HG02981 (cell line): ENCODE measurements around the gene PPDPF.
"Not testable (repeated sequence)": the region's sequence is repeated elsewhere in the genome, so short reads cannot be mapped to it uniquely, and the experiment has no call there.

ENCODE experiments used
- ATAC-seq: cut with Tn5 transposase; IDR thresholded peaks from one replicate; pipeline ENCODE4 v1.9.1; 2021; ENCODE audit warnings: mild to moderate bottlenecking, moderate library complexity; ENCODE audit not compliant: unreplicated experiment

PPDPF gene

DNA sequence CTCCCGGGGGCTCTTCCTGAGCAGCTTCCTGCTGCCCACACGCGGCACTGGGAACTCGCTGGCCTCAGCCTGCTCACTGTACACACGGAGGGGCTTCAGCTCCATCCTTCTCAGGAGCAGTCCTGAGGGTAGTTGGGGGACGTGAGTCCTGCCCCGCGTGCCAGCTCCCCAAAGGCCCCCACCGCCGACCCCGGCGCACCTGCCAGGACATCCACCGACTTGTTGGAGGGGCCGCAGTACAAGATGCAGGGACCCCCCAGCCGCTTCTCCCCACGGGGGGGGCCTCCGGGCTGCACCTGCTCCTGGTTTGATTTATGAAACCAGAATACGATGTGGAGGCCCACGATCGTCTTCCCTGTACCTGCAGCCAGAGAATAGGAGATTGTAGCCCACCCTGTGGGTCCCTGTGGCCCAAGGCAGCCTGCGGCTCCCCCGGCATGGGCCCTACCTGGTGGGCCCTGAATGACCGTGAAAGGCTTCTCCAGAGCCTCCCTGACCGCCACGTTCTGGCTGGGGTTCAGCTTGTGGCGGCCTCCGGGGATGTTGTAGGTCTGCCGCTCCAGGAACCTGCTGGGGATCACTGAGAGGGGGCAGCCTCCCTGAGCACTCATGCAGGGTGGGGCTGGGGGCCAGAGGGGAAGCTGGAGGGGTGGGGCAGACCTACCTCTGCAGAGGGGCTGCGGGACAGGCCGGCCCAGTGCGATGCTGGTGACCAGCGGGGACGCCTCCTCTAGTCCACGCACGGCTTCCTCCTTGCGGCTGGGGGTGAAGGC, 41.2 kb downstream of the PPDPF start:
- no peak for ATAC-seq

DNA sequence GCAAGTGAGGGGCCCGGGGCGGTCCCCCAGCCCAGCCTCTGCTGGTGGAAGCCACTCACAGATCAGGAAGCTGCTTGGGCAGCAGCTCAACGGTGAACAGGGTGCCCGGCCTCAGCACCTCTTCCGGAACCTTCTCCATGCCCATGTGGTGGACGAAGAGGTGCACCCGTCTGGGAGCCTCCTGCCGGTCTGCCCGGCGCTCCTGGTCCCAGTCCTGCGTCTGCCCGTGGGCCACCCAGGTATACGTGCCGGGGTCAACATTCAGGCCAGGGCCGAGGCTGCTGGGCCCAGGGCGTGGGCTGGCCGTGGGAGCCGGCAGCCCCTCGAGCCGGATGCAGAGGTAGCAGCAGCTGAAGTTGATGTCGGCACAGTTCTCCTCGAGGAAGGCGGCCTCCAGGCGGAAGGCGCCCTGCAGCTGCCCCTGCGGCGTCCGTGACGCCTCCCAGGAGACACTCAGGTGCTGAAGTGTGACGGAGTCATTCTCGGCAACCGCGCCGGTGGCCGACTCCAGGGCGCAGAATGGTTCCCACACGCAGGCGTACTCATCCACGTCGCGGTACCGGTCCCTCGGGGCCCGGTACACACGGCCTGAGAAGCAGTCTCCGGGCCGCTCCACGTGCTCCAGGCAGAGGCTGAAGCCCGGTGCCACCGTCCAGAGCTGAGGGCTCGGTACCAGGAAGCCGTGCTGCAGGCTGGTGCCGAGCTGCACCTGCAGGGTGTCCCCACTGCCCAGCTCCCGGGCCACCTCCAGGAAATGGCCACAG, 42.1 kb downstream of the PPDPF start:
- ATAC-seq = no peak

DNA sequence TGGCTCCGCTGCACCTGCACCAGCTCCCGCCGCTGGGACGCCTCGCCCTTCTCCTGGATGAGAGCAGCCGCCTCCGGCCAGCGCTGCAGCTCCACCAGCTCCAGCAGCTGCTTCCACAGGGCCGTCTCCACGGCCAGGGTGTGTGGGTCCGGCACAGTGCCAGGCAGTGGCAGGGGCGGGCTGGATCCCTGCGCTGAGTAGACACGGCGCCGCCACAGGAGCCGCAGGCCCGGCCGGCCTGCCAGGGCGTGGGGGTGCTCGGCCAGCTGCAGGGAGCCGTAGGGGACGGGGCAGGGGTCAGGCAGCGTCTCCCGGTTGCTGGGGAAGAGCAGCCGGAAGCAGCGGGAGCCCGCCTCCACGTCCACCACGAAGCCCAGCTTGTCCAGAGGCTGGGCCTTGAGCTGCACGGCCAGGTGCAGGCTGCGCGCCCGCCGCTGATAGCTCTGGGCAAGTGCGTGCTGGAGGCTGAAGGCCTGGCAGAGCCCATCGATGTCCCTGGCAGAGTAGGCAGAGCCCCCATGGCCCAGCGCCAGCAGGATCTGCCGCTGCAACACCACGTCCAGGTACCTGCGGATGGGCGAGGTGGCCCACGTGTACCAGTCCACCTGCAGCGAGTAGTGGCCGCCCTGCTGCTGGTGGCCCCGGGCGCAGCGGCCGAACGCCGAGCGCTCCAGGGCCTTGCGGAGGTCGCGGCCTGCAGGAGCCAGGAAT, 42.8 kb downstream of the PPDPF start:
- no peak for ATAC-seq

DNA sequence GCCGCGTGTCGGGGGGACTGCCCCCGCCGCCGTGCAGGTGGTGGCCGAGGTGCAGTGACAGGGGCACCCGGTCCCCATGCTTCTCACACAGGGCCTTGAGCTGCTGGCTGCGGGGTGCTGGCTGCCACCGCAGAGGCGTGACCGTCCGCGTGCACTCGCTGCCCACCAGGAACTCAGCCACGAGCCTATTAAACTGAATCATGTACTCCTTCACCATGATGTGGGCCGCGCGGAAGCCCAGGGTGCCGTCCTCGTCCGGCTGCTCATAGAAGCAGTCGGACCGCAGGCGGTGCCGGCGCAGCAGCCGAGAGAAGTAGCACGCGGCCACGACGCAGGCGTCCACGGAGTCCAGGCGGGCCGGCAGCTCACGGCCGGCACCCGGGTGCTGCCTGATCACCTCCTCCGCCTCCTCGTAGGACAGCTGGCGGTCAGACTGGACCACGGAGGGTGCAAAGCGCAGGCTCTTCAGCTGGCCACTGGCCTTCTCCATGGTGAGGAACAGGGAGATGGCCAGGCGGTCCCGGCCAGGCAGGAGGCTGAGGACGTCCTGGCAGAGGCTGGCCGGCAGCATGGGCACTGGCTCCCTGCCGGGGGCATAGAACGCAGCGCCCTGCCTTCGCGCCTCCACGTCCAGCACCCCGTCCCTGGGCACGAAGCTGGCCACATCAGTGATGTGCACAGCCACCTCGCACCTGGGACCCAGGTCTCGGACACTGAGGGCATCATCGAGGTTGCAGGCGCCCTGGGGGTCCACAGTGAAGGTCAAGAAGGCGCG, 43.7 kb downstream of the PPDPF start:
- no peak for ATAC-seq

DNA sequence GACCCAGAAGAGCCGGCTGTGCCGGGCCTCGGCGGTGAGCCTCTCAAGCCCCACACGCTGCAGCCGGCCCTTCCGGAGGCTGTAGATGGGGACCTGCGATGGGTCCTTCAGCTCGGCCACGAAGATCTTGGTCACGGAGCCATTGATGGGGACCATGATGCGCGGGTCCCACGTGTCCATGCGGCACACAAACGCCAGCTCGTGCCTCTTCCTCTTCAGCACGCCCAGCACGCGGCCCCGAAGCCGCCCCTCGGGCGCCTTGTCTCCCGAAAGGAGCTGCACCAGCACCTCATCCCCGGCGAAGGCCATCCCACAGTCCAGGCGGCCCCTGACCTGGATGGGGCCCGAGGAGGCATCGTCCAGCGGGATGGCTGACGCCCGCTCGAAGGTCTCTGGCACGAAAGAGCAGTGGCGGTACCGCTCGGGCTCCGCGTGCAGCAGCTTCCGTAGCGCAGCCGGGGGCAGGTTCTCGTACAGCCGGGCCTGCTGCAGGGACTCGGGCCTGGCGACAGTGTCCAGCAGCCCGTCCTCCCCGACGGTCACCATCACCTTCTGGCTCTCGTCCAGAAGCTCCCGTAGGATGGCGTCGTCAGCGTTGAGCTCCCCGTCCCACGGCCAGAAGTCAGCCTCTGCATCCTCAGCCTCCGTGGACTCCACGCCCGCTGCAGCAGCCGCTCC, 44.6 kb downstream of the PPDPF start:
- no peak for ATAC-seq

DNA sequence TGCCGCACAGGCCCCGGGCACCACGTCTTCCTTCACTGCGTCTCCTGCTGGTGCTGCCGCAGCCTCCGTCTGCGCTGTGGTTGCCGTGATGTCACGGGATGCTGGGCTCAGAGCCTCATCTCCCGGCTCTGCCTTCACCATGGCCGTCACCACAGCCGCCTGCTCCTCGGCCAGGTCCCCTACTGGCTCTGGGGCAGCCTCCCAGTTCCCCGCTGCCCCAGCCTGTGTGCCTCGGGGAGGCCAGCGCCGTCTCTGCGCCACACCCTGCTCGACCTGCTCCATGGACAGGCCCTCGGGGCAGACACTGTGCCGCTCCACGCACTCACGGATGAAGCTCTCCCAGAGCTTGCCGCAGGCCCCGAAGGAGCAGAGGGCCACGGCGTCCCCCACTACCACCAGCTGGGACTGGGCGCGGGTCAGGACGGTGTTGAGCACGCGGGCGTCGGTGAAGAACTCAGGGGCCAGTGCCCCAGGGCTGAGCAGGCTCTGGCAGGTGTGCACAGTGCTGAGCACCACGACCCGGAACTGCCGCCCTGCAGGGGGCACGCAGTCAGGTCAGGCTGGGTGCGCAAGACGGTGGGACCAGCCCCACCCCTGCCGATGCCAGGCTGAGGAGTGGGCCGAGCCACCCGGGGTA, 45.3 kb downstream of the PPDPF start:
- no peak for ATAC-seq

DNA sequence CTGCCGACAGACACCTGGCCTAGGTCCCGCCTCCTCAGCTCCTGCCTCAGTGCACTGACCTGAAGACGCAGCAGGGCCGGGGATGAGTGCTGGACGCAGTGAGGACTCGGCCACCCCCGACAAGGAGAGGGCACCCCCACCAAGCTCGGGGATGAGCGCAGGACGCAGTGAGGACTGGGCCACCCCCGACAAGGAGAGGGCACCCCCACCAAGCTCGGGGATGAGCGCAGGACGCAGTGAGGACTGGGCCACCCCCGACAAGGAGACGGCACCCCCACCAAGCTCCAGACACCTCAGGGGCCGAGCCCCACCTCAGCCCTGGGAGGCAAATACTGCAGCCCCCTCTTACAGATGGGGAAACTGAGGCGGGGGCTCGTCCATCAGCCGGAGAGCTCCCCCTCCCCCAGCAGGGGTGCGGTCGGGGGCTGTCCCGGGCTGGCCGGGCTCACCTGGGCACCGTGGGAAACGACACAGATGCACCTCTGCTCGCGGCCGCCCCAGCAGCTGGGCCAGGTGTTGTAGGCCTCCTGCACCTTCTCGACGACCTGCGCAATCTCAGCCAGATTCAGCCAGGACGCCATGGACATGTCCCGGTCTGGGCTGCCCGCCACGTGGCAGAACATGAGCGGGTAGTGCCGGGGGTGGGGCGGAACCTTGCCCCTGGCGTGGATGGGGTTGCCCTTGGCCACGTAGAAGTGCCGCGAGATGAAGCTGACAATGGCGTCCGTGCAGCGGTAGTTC, 46.0 kb downstream of the PPDPF start:
- no peak for ATAC-seq

DNA sequence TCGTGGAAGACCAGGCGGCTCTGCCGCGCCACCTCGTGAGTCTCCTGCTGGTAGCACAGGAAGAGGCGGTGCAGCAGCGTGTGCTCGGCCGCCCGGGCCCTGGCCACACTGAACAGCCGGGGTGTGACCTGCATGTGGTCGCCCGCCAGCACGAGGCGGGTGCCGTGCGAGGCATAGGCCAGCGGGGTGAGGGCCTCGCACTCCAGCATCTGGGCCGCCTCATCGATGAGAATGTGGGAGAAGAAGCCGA, 46.5 kb downstream of the PPDPF start:
- no peak for ATAC-seq

DNA sequence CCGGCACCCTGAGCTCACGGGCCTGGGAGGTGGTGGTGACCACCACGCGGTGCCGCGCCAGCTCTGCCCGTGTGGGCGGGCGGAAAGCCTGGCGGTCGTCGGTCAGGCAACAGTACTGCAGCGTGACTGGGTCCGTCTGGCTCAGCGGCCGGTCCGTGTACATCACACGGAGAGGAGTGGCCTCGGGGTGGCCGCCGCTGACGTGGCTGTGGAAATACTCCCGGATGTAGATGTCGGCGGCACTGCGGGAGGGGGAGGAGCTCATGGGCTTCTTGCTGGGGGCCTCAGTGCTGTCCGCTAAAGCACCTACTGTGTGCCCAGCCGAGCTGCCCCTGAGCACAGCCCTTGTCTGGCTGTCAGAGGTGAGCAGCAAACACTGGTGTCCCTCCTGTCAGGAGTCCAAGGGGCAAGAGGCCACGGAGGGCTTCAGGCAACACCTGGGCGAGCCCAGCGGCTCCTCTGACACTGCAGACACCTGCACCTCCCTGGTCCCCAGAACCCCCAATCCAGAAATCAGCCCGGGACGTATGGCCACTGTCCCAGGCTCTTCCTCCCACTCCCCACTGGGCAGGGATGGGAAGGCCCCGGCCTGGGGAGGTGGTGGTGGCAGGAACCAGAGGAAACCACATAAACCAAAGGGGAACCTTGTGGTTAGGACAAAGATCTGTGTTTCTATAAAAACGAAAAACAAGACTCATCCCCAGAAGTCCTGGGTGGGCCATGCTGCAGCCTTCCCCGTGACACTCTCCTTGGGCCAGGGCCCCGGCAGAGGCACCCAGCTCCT, 47.0 kb downstream of the PPDPF start:
- peak; percentile 52 for ATAC-seq

DNA sequence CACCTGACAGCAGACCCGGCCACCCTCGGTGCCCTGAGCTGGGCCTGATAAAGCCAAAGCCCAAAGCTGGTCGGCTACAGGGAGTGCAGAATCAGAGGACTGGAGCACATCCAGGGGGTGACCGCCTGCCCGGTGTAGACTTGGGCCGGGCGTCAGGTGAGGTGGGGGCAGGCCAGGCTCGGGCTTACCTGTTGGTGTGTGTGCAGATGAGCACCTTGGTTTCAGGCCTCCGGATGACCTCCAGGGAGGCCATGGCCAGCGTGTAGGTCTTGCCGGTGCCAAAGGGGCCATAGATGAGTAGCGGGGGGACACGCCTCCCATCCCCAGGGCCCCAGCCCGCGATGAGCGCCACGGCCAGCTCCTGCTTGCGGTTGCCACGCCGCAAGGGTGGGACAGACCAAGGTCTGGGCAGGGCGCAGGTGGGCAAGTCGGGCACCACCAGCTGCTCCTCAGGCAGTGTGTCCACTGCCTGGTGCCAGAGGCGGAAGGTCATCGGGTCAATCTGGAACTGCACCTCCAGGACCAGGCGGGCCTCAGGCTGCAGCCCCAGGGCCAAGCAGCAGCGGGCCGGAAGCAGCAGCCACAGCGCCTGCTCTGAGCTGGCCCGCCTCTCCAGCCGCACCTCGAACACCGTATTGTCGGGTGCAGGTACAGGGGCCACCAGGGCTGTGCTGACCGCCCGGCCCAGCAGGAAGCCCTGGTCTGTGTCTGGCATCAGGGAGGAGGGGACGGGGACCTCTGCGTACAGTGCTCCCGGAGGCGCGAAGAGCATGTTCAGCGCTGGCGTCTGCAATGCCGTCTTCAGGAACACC, 47.8 kb downstream of the PPDPF start:
- ATAC-seq = peak; percentile 9

DNA sequence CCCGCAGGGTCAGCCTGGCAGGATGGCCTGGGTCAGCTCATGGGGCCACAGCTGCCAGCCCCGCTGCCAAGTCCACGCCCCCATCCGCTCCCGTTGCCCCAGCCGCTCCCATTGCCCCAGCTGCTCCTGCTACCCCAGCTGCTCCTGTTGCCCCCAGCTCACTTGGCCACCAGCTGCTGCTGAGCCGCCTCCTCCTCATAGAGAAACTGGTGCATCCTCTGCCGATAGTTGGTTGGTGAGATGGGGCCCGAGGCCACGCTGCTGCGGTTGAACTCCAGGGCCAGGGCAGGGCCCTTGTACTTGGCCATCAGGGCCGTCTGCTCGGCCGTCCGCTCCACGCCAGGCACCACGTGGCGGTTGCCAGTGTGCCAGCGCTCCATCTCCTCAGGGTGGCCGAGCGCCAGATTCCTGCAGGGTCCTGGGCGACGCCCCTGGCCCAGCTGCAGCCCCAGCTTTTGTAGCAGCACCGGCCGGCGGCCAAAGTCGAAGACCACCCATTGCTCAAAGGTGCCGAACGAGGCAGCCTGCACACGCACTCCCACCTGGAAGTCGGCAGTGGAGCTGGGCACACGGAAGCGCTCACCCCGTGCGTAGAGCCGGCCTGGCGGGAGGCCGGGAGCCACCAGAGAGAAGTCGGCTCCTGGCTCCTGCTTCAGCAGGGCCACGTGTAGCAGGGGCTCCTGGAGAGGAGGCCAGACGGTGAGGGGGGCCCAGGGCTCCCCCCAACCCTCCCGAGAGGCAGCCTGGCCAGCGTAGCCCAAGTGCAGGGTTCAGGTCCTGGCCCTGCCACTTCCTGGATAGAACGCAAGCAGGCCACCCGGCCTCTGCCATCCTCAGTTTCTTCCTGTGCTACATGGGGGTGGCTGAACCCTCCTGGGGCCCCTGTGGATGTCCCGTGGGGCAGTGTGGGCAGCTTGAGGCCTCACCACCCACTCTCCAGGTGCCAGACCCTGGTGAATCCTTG, 48.7 kb downstream of the PPDPF start:
- no peak for ATAC-seq

DNA sequence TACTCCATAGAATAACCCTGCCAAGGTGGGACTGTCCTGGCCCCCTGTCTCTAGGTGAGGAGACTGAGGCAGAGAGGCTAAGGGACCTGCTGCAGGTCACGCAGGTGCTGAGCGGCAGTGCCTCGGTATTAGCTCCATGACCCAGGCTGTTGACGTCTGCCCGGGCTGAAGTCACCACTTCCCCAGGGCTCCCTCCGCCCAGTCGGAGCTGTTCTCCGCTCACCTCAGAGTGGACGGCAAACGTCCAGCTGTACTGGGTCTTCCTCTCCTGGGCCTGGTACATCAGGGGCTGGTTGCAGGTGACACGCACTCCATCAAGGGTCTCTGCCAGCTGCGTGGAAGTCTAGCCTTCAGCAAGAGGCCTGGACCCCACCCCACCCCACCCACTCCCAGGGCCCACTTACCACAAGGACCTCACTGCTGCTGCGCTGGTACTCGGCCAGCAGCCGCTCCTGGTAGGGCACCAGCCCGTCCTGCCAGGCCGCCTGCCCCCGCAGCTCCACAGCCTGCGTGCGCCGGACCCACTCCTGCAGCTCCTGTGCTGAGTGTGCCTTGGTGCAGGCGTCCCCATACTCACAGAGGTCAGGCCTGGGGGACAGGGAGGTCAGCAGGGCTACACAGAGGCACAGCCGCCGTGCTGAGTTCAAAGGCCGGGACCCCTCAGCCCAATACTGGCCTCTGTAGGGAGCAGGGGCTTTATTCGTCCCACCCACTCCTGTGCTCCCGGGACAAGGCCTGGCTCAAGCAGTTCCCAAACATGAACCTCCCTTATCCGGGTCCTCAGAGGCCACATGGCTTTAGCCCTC, 49.9 kb downstream of the PPDPF start:
- ATAC-seq = no peak

DNA sequence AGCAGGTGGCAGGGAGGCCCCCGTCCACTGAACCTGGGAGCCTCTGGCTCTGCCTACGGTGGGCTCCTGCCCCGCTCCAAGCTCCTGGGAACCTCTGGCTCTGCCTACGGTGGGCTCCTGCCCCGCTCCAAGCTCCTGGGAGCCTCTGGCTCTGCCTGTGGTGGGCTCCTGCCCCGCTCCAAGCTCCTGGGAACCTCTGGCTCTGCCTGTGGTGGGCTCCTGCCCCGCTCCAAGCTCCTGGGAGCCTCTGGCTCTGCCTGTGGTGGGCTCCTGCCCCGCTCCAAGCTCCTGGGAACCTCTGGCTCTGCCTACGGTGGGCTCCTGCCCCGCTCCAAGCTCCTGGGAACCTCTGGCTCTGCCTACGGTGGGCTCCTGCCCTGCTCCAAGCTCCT, 50.5 kb downstream of the PPDPF start:
- ATAC-seq = not testable (repeated sequence)
